Natural killer cell treated with Interleukin-12 subunit alpha and Interleukin-12 subunit beta and Interleukin-15 and Interleukin-18, amount 100 ng/mL, for 72 hours (primary cell): ENCODE data around the gene NID1. TPM values are rescaled to one million over a fixed set of nuclear protein-coding genes. Genes with fewer than 3 reads are reported as not detected.
"Not testable (repeated sequence)": the region's sequence is repeated elsewhere in the genome, so short reads cannot be mapped to it uniquely, and the experiment has no call there.

Experiments
- ATAC-seq, 2 donors: fragments of 150-1000 bp; cut with Tn5 transposase in 1 of 2; sonication (Bioruptor Pico), chemical (Tn5 transposase) in 1 of 2; 2 replicates each; pipeline ENCODE4 v1.10.0; 2021
- DNase-seq: peaks from one replicate; pipeline ENCODE4 v3.0.0; 2022; ENCODE audit warnings: low spot score
- H3K27ac Mint-ChIP-seq, 2 donors: 1 replicate in 1 of 2; 2 replicates in 1 of 2; pipeline ENCODE4 v1.8.0; 2022; ENCODE audit warnings: mixed read lengths in 2 of 2, mild to moderate bottlenecking in 1 of 2, moderate library complexity in 1 of 2
- H3K27me3 Mint-ChIP-seq, 2 donors: 1 replicate in 1 of 2; 2 replicates in 1 of 2; pipeline ENCODE4 v1.8.0; 2022; ENCODE audit warnings: mixed read lengths in 2 of 2
- H3K36me3 Mint-ChIP-seq: one replicate; pipeline ENCODE4 v1.8.0; 2022; ENCODE audit warnings: mixed read lengths
- H3K4me1 Mint-ChIP-seq, 2 donors: 1 replicate in 1 of 2; 2 replicates in 1 of 2; pipeline ENCODE4 v1.8.0; 2022; ENCODE audit warnings: low read depth in 2 of 2, mixed read lengths in 2 of 2, mild to moderate bottlenecking in 1 of 2
- H3K4me3 Mint-ChIP-seq: one replicate; pipeline ENCODE4 v1.8.0; 2022; ENCODE audit warnings: mixed read lengths
- H3K9me3 Mint-ChIP-seq: 2 replicates; pipeline ENCODE4 v1.8.0; 2022; ENCODE audit warnings: mixed read lengths
- total RNA-seq, 2 donors: library from RNA; stranded (reverse); gene quantifications; one replicate each; pipeline ENCODE4 v1.2.3, GENCODE V29; 2022

NID1 gene
- total RNA-seq, 2 donors from 2014 or later: not detected

DNA sequence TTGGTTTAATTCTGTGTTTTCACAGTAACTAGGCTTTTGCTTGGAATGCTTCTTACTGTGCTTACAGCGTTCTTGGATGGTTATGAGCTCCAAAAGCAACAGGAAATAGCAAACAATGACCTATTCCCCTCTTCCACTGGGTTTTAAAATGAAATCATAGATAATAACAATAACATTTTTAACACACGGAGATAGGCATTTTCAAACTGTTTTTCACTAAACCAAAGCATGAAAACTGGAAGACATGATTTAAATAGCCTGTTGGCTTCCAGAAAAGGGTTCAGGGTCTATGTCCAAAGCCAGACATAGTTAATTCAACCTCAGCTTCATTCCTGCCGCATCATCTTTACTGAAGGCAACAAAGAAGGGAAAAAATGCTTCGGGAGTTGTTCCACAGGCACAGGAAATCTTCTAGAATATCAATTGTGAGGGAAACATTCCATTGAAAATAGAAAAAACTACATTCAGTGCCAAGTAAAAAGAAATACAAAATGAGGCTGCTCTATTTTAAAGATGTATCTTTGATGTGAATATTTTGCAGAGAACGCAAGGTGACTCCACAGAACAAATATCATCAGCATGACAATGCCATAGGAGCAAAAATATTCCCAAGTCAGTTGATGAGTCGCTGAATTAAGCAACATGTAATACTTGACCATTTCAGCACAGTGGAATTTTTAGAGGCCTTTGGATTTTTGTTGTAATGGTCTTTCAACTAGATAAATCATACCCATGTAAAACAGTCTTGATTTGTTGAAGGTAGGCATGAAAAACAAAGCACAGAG, 80.7 kb downstream of the NID1 start:
- no peak overlapping the region for H3K4me3 Mint-ChIP-seq
- no peak for ATAC-seq
- no peaks in the 10 kb centered on the region for H3K4me1 Mint-ChIP-seq

DNA sequence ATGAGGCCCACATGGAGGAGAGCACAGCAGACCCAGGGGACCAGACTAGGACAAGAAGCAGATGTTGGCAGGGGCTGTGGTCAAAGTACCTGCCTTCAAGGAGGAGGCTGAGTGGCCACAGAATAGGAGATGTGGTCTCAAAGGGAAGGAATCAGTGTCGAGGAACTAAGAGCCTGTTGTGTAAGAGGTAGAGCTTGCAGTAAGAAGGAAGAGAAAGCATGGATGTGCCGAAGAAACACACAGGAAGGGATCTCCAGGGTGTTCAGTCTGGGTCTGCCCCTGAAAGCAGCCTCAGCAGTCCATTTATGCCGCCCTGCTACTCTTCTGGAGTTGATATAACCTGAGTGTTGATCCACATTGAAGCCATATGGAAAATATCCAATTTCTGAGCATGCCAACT, 83.9 kb downstream of the NID1 start:
- DNase-seq: no peak
- Mint-ChIP-seq H3K27me3 (peaks cover 0 to 10% of the 10 kb centered on the region in 2 donors), H3K4me3 (no peak overlapping the region), H3K27ac (no peak overlapping the region), H3K4me1 (no peaks in the 10 kb centered on the region), H3K9me3 (no peaks in the 10 kb centered on the region), H3K36me3 (no peaks in the 10 kb centered on the region)
- no peak for ATAC-seq

More for the DNA sequence above, 80.7 kb downstream of the NID1 start:
- Mint-ChIP-seq H3K27ac (no peak overlapping the region), H3K27me3 (peaks cover 0 to 17% of the 10 kb centered on the region in 2 donors), H3K9me3 (no peaks in the 10 kb centered on the region), H3K36me3 (no peaks in the 10 kb centered on the region)
- DNase-seq: no peak

- peaks cover 0 to 10% of the 10 kb centered on the region in 2 donors for H3K27me3 Mint-ChIP-seq
- no peaks in the 10 kb centered on the region for H3K9me3 Mint-ChIP-seq
- no peaks in the 10 kb centered on the region for H3K36me3 Mint-ChIP-seq
- H3K4me1 Mint-ChIP-seq: no peaks in the 10 kb centered on the region
- no peak for ATAC-seq
- H3K4me3 Mint-ChIP-seq: no peak overlapping the region
- H3K27ac Mint-ChIP-seq: no peak overlapping the region
- DNase-seq: no peak
Measured at GRCh38 chr1:235979716-235980333, 85.1 kb downstream of the NID1 start.

DNA sequence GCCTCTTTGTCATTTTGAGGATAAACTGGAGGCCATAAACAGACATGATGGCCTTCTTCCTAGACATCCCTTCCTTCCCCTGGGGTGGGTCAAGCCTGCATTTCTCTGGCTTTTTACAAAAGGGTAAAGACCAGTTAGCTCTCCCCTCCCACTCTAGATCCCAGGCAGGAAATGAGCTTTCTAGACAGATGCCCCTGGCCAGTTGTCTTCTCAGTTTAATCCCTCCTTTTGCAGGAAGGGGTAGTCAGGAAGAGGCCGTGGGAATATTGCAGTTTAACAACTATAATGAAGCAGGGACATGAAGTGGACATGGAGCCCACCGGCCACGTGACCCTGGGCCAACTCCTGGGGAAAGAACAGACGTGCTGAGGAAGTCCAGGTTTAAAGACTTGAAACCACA, 85.7 kb downstream of the NID1 start:
- DNase-seq (no peak), ATAC-seq (no peak)
- Mint-ChIP-seq H3K27me3 (peaks cover 0 to 10% of the 10 kb centered on the region in 2 donors), H3K36me3 (no peaks in the 10 kb centered on the region), H3K27ac (no peak overlapping the region), H3K9me3 (no peaks in the 10 kb centered on the region), H3K4me1 (no peaks in the 10 kb centered on the region), H3K4me3 (no peak overlapping the region)

DNA sequence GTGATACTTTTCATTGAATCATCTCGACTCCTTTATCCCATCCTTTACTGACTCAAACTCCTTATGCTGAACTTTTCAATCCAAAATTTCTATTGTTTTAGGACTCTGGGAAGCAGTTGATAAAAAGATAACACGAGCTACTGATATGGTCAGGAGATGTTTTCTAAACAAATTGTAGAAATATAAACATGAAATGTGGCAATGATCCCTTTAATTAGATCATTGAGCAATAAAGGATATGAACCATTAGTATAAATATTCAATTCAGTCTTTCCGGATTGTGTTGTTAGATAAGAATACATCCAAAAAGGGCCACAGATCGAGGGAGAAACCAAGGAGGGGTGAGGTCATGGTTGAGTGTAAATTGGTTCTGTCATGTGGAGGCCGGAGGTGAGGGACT, 88.4 kb downstream of the NID1 start:
- DNase-seq: no peak
- Mint-ChIP-seq H3K36me3 (no peaks in the 10 kb centered on the region), H3K27me3 (peaks cover 0 to 10% of the 10 kb centered on the region in 2 donors), H3K9me3 (no peaks in the 10 kb centered on the region), H3K4me3 (no peak overlapping the region), H3K27ac (no peak overlapping the region), H3K4me1 (peaks cover 11 to 14% of the 10 kb centered on the region in 2 donors)
- no peak for ATAC-seq

DNA sequence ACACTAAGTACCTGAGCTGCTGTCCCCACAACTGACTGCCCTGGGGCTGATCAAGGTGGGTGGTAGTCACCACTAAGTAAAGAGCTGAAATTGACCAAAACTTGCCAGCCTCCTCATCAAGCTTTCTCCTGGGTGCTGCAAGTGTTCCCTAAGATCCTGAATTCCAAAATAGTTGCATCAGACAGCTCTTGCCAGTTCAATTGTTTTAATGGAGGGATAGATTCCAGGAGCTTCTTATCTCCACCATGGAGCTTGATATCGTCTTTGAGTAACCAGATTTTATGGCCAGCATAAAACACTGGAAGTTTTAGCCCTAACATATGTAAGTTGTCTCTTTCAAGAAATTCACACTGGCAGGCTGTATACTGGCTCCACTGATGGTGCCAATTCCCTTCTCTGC, 90.3 kb downstream of the NID1 start:
- DNase-seq (no peak), ATAC-seq (no peak)
- H3K27ac Mint-ChIP-seq: no peak overlapping the region
- H3K27me3 Mint-ChIP-seq: peaks cover 0 to 4% of the 10 kb centered on the region in 2 donors
- no peak overlapping the region for H3K4me3 Mint-ChIP-seq
- H3K36me3 Mint-ChIP-seq: no peaks in the 10 kb centered on the region
- peaks cover 16 to 18% of the 10 kb centered on the region in 2 donors for H3K4me1 Mint-ChIP-seq
- no peaks in the 10 kb centered on the region for H3K9me3 Mint-ChIP-seq

GRCh38 chr1:235972691-235973090, 92.2 kb downstream of the NID1 start:
- H3K27ac Mint-ChIP-seq: peak overlapping the region; percentile 86 to 88
- not testable (repeated sequence) for H3K27me3 Mint-ChIP-seq, DNase-seq, H3K36me3 Mint-ChIP-seq, ATAC-seq, H3K9me3 Mint-ChIP-seq
- peaks cover 16 to 18% of the 10 kb centered on the region in 2 donors for H3K4me1 Mint-ChIP-seq
- peak overlapping the region; percentile 91 for H3K4me3 Mint-ChIP-seq

DNA sequence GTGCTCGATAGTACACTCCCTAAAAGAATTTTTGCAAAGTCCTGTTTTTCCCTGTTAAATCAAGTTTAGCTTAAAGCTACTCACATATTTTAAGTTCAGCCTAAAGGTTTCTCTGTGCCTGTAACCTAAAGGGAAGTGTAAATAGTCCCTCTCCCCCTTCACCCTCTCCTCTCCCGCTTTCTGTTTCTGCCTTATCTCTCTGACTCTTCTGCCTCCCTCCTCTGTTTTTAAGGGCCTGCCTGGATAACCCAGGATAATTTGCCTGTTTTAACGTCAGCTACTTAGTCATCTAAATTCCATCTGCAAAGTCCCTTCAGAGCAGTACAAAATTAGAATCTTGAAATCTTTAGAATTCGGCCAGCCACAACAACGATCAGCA, 92.6 kb downstream of the NID1 start:
- DNase-seq (no peak), ATAC-seq (peak; percentile 25 to 34)
- Mint-ChIP-seq H3K4me1 (peaks cover 16 to 18% of the 10 kb centered on the region in 2 donors), H3K27ac (peak overlapping the region; percentile 86 to 88), H3K36me3 (no peaks in the 10 kb centered on the region), H3K27me3 (peaks cover 0 to 4% of the 10 kb centered on the region in 2 donors), H3K9me3 (no peaks in the 10 kb centered on the region), H3K4me3 (peak overlapping the region; percentile 91)

DNA sequence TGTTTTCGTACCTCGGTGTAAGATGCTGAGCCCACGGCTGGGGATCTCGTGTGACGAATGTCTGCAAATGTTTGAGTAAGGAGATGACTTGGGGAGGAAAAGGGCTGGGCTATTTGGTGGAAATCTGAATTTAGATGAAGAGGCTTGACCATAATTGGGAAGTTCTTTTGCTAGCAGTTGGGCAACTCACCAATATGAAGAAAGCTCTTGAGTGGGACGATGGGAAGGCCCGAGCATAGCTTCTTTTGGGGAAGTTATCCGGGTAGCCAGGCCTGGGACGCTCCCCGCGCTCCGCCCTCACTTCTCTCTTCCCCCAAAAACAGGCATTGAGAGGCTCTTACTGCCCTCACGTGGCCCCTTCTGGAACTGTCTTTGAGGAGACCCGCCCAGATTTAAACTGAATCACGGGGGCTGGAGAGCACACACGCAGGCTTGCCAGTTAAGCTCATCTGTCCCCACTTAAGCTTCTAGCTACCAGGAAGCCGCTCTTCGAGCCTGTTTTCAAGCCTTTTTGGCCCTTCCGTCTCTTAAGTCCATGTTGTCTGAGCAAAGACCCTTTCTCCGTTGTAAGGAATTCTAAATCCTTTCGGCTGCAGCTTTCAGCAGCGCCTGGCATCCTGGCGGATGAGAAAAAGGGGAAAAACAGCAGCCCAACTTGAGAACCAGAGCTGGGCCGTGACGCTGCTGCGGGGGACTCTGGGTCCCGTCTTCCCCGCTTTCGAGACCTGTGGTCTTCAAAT, 93.1 kb downstream of the NID1 start:
- Mint-ChIP-seq H3K27ac (peak overlapping the region; percentile 86 to 88), H3K27me3 (peaks cover 0 to 4% of the 10 kb centered on the region in 2 donors), H3K4me3 (peak overlapping the region; percentile 91), H3K36me3 (no peaks in the 10 kb centered on the region), H3K9me3 (no peaks in the 10 kb centered on the region), H3K4me1 (peaks cover 16 to 18% of the 10 kb centered on the region in 2 donors)
- DNase-seq (peak; percentile 83), ATAC-seq (peak; percentile 97 to 98)

- Mint-ChIP-seq H3K4me1 (peaks cover 21 to 24% of the 10 kb centered on the region in 2 donors), H3K27me3 (peaks cover 0 to 4% of the 10 kb centered on the region in 2 donors), H3K27ac (peak overlapping the region; percentile 86 to 88), H3K9me3 (no peaks in the 10 kb centered on the region), H3K4me3 (peak overlapping the region; percentile 91), H3K36me3 (no peaks in the 10 kb centered on the region)
- DNase-seq: no peak
- no peak for ATAC-seq
Measured at GRCh38 chr1:235971020-235971419, 93.9 kb downstream of the NID1 start.

GRCh38 chr1:235968831-235969230, 96.1 kb downstream of the NID1 start:
- Mint-ChIP-seq H3K9me3 (no peaks in the 10 kb centered on the region), H3K4me1 (peaks cover 22 to 24% of the 10 kb centered on the region in 2 donors), H3K27me3 (peaks cover 6 to 7% of the 10 kb centered on the region in 2 donors), H3K4me3 (no peak overlapping the region), H3K27ac (no peak overlapping the region), H3K36me3 (no peaks in the 10 kb centered on the region)
- DNase-seq: no peak
- ATAC-seq: no peak

DNA sequence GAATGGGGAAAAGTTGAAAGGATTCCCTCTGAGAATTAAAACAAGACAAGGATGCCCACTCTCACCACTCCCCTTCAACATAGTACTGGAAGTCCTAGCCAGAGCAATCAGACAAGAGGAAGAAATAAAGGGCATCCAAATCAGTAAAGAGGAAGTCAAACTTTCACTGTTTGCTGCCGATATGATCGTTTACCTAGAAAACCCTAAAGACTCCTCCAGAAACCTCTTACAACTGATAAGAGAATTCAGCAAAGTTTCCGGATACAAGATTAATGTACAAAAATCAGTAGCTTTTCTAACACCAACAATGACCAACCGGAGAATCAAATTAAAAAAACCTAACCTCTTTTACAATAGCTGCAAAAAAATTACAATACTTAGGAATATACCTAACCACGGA, 98.8 kb downstream of the NID1 start:
- not testable (repeated sequence) for H3K4me3 Mint-ChIP-seq, H3K27me3 Mint-ChIP-seq, H3K36me3 Mint-ChIP-seq, DNase-seq, H3K4me1 Mint-ChIP-seq, H3K27ac Mint-ChIP-seq, H3K9me3 Mint-ChIP-seq, ATAC-seq

DNA sequence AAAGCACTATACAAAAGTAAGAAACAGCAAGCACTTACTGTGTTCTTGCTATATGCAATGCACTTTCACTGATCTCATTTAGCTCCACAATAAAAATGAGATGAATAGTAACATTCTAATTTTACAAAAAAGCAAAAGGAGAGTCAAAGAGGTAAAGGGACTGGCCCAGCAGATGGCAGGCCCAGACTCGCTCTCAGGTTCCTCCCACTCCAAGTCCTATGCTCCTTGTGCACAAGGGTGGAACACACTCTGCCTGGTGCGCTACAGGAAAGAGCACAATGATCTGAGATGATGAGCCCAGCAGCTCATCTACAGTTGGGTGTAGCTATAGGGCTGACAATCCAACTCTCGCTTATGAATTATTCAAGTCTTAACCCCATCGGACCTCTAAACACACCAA, 104.1 kb downstream of the NID1 start:
- DNase-seq: no peak
- Mint-ChIP-seq H3K27ac (no peak overlapping the region), H3K4me3 (no peak overlapping the region), H3K36me3 (no peaks in the 10 kb centered on the region), H3K4me1 (no peaks in the 10 kb centered on the region), H3K9me3 (no peaks in the 10 kb centered on the region), H3K27me3 (peaks cover 2 to 7% of the 10 kb centered on the region in 2 donors)
- no peak for ATAC-seq

GRCh38 chr1:235958021-235958420, 106.9 kb downstream of the NID1 start:
- no peak for DNase-seq
- Mint-ChIP-seq H3K27me3 (no peaks in the 10 kb centered on the region), H3K4me1 (peaks cover 22 to 23% of the 10 kb centered on the region in 2 donors), H3K36me3 (no peaks in the 10 kb centered on the region), H3K27ac (no peak overlapping the region), H3K4me3 (no peak overlapping the region), H3K9me3 (no peaks in the 10 kb centered on the region)
- no peak for ATAC-seq
